Stimulated activated naive CD4-positive, alpha-beta T cell treated with Interleukin-2 at 50 U/mL for 16 hours (primary cell): ENCODE data around the gene EPO.

Experiments used
- DNase-seq: peaks from one replicate; lab custom pipeline; 2025; lab: John Stamatoyannopoulos, UW

Gene EPO

DNA sequence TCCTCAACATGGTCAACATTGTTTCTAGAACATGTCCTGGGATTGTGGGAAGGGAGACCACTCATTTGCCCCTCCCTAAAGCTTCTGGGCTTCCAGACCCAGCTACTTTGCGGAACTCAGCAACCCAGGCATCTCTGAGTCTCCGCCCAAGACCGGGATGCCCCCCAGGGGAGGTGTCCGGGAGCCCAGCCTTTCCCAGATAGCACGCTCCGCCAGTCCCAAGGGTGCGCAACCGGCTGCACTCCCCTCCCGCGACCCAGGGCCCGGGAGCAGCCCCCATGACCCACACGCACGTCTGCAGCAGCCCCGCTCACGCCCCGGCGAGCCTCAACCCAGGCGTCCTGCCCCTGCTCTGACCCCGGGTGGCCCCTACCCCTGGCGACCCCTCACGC, at the start of gene EPO:
EPO (plus strand) TSS at position 190 of the 392 bp plus-strand sequence. CDS start 513 bp downstream, outside the sequence.
- DNase-seq = no peak

GRCh38 chr7:100671353-100672327, 48.6 kb upstream of the EPO start:
- no peak for DNase-seq

DNA sequence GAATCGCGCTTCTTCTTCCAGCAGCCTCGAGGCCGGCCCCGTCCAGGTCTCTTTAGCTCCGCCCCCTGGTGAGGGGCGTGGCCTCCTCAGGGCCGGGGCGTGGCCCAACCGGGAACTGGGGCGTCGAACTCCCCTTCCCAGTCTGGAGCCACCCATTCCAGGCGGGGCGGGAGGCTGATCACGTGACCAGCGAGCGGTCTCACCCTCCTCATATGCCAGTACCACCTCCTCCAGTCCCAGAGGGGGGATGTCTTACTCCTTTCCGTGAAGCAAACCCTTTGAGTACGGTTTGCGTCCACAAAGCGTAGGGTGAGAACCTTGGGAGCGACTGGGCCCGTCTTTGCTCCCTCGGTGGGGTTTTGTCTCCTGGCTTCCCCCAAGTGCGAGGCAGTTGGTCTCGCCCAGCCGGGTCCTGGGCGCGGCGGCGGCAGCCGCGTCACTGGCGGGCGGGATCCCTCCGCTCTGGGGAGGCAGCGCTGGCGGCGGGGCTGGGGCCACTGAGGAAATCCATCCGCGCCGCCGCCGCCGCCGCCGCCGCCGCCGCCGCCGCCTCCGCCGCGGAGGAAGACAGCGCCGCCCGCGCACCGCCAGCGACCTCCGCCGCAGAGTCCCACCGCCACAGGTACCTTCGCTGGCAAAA, 46.8 kb upstream of the EPO start, which contains the start of gene GNB2:
GNB2 (plus strand) TSS at position 439 of the 640 bp plus-strand sequence. CDS start 2,526 bp downstream, outside the sequence.
- DNase-seq = peak; percentile 99

DNA sequence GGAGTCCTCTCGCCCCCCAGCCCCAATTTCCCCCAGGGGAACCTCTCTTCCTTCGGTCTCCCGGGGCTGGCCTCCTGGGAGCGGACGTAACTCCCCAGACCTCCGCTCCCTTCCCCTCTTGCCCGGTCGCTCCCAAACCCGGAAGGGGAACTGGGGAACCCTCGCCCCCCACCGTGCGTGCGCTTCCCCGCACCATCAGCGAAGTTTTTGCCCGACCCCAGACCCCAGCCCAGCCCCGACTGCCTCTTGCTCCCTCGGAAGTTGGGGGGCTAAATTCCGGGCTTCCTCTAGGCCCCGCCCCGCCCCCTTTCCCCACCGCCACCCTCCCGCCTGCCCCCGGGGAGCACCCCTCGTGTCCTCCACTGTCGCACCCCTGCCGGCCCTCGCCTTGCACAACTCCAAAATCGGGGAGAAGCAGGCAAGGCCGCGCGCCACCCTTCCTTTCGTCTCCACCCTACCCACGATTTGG, 46.3 kb upstream of the EPO start:
- DNase-seq = peak; percentile 40

GRCh38 chr7:100674411-100675104, 45.7 kb upstream of the EPO start:
- DNase-seq = peak; percentile 40

GRCh38 chr7:100675105-100675451, 45.2 kb upstream of the EPO start:
- peak; percentile 59 for DNase-seq

DNA sequence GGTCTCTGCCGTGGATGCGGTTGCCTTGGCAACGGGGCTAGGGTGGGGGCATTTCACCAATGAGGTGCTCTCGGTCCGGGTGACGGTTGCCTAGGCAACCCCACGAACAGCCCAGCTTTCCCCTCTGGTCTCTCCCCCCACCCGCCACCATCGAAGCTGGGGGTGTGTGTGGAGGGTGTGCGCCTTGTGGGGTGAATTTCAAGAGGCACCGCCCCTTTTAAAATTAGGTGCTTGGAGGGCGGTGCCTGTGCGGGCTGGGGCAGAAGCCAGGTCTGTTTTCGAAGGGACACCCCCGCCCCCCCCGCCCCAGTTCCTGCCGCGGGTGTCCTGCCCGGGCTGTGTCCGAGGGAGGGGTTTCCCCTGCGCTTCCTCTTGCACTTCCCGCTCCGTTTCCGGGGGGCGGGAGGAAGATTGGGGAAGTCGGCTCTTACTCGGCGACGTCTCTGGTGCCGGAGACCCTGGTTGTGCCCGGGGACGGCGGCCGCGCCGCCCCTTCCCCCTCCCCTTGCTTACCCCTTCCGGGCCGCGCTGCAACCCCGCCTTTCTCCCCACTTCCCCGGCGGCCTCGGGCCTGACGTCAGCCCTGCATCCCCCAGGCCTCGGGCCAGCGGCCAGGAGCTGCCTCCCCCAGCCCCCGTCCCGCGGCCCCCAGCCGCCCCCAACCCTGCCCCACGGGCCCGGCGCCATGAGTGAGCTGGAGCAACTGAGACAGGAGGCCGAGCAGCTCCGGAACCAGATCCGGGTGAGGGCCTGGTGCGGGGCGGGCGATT, 44.5 kb upstream of the EPO start:
- peak; percentile 83 for DNase-seq

- no peak for DNase-seq
Observed at GRCh38 chr7:100676501-100677306, 43.6 kb upstream of the EPO start.

DNA sequence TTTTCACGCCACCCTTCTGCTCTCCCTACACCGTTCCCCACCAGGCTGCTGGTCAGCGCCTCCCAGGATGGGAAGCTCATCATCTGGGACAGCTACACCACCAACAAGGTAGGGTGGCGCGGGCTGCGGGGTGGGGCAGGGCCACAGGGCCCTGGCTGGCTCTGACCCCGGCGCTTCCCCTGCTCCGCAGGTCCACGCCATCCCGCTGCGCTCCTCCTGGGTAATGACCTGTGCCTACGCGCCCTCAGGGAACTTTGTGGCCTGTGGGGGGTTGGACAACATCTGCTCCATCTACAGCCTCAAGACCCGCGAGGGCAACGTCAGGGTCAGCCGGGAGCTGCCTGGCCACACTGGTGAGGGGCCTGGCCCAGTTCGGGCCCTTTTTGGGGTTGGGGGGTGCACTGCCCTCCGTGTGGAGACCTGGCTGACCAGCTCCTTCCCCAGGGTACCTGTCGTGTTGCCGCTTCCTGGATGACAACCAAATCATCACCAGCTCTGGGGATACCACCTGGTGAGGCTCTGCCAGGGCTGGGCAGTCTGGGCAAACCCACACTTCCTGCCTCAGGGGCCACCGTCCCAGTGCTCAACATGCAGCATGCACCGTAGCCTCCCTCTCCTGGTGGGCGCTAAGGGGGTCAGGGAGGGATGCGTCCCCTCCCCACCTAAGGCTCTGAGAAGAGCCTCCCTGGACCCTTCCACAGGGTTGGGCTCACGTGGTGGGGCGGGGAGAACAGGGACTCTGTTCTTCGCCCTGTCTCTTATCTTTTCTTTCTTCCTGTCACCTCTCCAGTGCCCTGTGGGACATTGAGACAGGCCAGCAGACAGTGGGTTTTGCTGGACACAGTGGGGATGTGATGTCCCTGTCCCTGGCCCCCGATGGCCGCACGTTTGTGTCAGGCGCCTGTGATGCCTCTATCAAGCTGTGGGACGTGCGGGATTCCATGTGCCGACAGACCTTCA, 42.7 kb upstream of the EPO start:
- no peak for DNase-seq

DNA sequence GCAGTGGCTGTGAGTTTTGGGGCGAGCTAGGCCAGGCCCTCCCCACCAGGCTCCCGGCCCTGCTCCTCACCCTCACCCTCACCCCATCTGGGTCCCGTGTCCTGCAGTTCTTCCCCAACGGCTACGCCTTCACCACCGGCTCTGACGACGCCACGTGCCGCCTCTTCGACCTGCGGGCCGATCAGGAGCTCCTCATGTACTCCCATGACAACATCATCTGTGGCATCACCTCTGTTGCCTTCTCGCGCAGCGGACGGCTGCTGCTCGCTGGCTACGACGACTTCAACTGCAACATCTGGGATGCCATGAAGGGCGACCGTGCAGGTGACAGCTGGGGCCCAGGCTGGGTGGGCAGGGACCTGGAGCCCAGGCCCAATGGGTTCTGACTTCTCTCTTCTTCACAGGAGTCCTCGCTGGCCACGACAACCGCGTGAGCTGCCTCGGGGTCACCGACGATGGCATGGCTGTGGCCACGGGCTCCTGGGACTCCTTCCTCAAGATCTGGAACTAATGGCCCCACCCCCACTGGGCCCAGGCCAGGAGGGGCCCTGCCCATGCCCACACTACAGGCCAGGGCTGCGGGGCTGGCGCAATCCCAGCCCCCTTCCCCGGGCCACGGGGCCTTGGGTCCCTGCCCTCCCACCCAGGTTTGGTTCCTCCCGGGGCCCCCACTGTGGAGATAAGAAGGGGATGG, 41.8 kb upstream of the EPO start:
- DNase-seq = no peak

DNA sequence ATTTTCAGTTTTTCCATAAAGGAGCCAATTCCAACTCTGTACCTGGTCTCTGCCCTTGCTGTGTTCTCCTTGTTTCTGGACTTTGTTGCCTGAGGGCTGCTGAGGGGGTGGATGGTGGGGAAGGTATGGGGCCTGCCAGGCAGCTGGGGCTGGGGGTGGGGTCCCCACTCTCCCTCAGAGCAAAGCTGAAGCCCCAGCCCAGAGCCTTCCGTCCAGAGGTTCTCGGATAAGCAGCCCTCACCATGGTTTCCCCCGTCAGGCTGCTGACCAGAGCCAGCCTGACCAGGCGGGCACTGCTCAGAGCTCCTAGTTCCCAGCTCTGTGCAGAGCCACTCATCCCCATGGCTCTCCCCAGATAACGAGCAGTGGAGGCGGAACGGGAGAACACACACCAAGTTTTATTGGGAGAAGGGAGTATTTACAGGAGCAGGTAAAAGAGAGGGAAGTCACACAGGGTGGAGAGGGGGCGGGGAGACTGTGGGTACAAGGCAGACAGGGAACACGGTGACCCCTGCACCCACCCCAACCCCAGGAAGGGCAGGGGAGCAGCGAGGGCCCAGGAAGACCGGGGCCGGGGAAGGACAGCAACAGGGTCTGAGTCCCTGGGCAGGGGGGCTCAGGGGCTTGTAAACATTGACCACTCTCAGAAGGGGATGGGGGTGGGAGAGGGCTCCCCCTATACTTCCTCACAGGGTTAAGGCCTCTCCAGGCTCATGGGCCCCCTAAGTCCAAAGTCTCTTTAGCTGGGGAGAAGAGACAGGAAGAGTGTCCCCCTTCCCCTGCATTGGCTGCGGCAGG, 40.9 kb upstream of the EPO start:
- DNase-seq = no peak

- no peak for DNase-seq
Observed at GRCh38 chr7:100679927-100680575, 40.2 kb upstream of the EPO start.

- no peak for DNase-seq
Observed at GRCh38 chr7:100680576-100681271, 39.5 kb upstream of the EPO start.

GRCh38 chr7:100681491-100682227, 38.6 kb upstream of the EPO start:
- DNase-seq = no peak

DNA sequence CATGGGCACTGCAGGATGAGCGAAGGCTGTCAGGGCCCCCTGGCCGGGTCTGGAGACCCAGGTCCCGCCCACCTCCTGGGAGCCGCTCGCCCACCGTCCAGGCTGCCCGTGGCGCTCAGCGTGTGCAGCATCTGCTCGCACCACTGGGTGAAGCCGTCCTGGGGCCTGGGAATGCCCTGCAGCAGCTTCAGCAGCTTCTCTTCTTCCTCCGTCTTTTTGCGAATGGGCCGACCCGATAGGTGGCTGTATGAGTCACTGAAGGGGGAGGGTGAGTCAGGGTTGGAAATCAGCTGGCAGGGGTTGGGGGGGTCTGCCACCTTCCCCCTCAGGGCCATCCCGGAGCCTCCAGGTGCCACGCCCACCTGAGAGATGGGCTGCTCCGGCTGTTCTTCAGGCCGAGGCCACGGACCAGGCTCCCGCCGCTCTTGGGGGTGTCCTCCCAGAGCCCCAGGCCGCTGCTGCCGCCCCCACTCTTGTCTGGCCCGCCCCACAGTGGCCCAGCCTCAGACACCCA, 38.0 kb upstream of the EPO start:
- no peak for DNase-seq
